Activated T-helper 1 cell treated with Interleukin-2 at 50 U/mL for 16 hours (primary cell): ENCODE measurements around the gene LRR1.
"Not testable (repeated sequence)": the region's sequence is repeated elsewhere in the genome, so short reads cannot be mapped to it uniquely, and the experiment has no call there.

Source experiments
- DNase-seq: peaks from one replicate; pipeline ENCODE4 v3.0.0-alpha.2; 2020; ENCODE audit warnings: low read depth

LRR1 gene

GRCh38 chr14:49585803-49586672 lies 12.7 kb upstream of the LRR1 start, which contains the start of gene RPS29:
Gene RPS29 (minus strand): TSS chr14:49586380. CDS start chr14:49586346, 34 bp downstream.
- peak; percentile 95 for DNase-seq

- DNase-seq, result no peak
Observed at GRCh38 chr14:49586673-49587460, 11.9 kb upstream of the LRR1 start.

- DNase-seq, result no peak
Observed at GRCh38 chr14:49589387-49589786, 9.4 kb upstream of the LRR1 start.

DNA sequence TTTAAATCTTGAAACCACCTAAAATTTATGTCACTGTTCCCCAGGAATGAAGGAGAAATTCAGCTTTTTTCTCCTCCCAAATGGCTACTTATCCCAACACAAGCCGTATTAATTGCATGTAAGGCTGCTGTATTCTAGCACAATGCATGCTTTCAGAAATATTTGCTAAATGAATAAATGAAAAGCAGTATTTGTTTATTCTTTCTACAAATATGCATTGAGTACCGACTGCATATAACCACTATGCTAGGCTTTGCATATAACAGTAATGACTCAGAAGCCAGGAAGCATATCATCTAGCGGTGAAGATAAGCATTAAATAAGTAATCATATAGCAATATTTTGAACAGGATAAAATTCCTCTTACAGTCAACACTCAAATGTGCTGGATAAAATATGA lies 5.7 kb upstream of the LRR1 start:
- no peak for DNase-seq

DNA sequence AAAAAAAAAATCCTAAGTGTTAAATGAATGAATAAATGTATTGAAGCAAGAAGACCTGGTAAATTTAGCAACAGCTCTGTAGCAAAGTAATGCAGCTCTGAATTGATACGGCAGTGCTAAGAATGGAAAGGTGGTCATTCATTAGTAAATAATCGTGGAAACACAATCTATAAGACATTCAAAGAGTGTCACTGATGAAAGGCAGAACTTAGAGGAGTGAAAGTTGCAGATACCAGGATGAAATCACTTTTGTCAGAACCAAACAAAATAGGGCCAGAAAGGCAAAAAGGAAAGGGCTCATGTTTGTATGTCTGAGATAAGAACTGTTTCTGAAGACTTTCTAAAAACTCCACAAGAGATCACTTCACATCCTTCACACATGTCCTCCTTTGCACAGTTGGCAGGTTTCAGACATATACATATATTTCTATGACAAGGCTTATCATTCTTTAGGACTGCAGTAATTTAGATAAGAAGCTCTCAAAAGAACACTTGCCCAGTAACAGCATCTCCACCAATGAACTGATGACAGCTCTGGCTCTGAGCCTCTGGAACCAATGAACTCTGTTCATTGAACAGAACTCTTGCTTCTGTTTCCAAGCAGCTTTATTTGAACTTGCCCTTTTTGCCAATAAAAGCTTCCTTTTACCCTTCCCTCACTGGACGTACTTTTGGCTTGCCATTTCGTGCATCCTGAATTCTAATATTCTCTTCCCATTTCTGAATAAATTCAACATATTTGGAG lies 4.2 kb upstream of the LRR1 start:
- no peak for DNase-seq

GRCh38 chr14:49598189-49598484 lies 603 bp upstream of the LRR1 start:
- no peak for DNase-seq

DNA sequence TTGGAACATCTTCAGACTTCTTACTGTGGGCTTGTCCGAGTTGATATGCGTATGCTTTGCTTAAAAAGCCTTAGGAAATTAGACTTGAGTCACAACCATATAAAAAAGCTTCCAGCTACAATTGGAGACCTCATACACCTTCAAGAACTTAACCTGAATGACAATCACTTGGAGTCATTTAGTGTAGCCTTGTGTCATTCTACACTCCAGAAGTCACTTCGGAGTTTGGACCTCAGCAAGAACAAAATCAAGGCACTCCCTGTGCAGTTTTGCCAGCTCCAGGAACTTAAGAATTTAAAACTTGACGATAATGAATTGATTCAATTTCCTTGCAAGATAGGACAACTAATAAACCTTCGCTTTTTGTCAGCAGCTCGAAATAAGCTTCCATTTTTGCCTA lies 8.8 kb downstream of the LRR1 start:
- DNase-seq, result no peak

DNA sequence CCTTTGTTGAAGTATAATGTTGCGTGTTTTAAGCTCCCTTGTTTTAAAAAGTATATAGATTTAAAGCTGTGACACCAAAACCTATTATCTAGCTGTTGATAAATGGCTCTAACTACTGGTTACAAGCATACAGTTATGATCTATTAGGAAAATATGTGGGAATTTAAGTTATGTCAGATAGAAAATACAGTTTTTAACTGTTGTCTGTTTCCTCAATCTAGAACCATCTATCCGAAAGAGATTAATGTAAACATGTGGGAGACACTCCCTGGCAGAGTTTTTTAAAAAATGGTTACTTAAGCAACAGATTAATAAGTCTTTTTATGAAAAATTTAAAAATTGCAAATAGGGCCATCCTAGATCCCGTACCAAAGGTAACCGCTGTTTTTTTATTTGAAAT lies 13.5 kb downstream of the LRR1 start:
- no peak for DNase-seq

- no peak for DNase-seq
Observed at GRCh38 chr14:49612671-49613070, 13.9 kb downstream of the LRR1 start.

- no peak for DNase-seq
Observed at GRCh38 chr14:49614196-49614595, 15.5 kb downstream of the LRR1 start.

GRCh38 chr14:49615776-49616175 lies 17.0 kb downstream of the LRR1 start:
- no peak for DNase-seq

GRCh38 chr14:49617852-49618519 lies 19.2 kb downstream of the LRR1 start:
- DNase-seq, result no peak

GRCh38 chr14:49619273-49619672 lies 20.5 kb downstream of the LRR1 start:
- not testable (repeated sequence) for DNase-seq

DNA sequence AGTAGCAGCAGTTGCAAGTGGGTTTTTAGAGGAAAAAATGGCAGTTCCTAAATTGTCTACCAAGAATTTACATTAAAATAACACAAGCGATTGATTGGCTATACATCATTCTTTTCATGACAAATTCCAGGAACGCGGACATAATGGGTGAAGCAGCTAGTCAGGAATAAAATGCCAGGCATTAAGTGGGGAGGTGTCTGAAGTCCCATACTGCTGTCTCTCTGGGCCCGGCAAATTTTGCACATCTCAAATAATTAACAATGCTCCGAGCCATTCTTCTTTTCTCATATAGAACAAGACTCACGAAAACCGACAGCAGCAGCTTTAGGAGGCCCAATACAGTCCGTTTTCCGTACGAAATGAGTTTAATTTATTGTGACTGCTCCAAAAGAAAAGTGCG lies 21.0 kb downstream of the LRR1 start:
- no peak for DNase-seq

GRCh38 chr14:49620182-49621113 lies 21.7 kb downstream of the LRR1 start, which contains the start of the genes MGAT2 and RPL36AL:
Gene MGAT2 (plus strand): TSS chr14:49620799. CDS start chr14:49621269, 470 bp downstream.
Gene RPL36AL (minus strand): TSS chr14:49620626. CDS start chr14:49619104, 1,522 bp downstream.
- peak; percentile 89 for DNase-seq

DNA sequence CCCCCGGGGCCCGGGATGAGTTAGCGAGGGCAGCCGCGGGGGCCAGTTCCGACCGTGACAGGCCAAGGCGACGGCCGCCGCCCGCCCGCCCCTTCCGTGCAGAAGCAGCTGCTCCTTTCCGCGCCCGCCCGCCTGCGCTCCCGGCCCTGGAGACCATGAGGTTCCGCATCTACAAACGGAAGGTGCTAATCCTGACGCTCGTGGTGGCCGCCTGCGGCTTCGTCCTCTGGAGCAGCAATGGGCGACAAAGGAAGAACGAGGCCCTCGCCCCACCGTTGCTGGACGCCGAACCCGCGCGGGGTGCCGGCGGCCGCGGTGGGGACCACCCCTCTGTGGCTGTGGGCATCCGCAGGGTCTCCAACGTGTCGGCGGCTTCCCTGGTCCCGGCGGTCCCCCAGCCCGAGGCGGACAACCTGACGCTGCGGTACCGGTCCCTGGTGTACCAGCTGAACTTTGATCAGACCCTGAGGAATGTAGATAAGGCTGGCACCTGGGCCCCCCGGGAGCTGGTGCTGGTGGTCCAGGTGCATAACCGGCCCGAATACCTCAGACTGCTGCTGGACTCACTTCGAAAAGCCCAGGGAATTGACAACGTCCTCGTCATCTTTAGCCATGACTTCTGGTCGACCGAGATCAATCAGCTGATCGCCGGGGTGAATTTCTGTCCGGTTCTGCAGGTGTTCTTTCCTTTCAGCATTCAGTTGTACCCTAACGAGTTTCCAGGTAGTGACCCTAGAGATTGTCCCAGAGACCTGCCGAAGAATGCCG lies 22.6 kb downstream of the LRR1 start:
- DNase-seq, result peak; percentile 38

DNA sequence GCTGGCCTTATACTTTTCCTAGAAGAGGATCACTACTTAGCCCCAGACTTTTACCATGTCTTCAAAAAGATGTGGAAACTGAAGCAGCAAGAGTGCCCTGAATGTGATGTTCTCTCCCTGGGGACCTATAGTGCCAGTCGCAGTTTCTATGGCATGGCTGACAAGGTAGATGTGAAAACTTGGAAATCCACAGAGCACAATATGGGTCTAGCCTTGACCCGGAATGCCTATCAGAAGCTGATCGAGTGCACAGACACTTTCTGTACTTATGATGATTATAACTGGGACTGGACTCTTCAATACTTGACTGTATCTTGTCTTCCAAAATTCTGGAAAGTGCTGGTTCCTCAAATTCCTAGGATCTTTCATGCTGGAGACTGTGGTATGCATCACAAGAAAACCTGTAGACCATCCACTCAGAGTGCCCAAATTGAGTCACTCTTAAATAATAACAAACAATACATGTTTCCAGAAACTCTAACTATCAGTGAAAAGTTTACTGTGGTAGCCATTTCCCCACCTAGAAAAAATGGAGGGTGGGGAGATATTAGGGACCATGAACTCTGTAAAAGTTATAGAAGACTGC lies 23.4 kb downstream of the LRR1 start:
- DNase-seq, result no peak

- no peak for DNase-seq
Observed at GRCh38 chr14:49623387-49623786, 24.6 kb downstream of the LRR1 start.
